Limb (tissue), 2 donors: ENCODE measurements around the gene RBM25.
"Not testable (repeated sequence)": the region's sequence is repeated elsewhere in the genome, so short reads cannot be mapped to it uniquely, and the experiment has no call there.

ENCODE experiments used
- DNase-seq, 2 donors: peaks; one replicate each; pipeline ENCODE4 v3.0.0-alpha.2; 2016; ENCODE audit errors: extremely low spot score in 2 of 2

Gene RBM25

GRCh38 chr14:73058224-73058921 is at the start of gene RBM25:
Gene RBM25 (plus strand): TSS chr14:73058534. CDS start chr14:73071642, 13,108 bp downstream.
- DNase-seq: peak; percentile 97 to 98

- DNase-seq: not testable (repeated sequence)
Observed at GRCh38 chr14:73011189-73011588, 47.1 kb upstream of the RBM25 start.

- no peak for DNase-seq
Observed at GRCh38 chr14:73014105-73014504, 44.2 kb upstream of the RBM25 start.

GRCh38 chr14:73015552-73015951 is 42.8 kb upstream of the RBM25 start:
- not testable (repeated sequence) for DNase-seq

GRCh38 chr14:73016011-73016410 is 42.3 kb upstream of the RBM25 start:
- DNase-seq: not testable (repeated sequence)

- DNase-seq: no peak
Observed at GRCh38 chr14:73022051-73022450, 36.3 kb upstream of the RBM25 start.

GRCh38 chr14:73025544-73025943 is 32.8 kb upstream of the RBM25 start:
- no peak for DNase-seq

- DNase-seq: no peak
Observed at GRCh38 chr14:73026243-73026844, 32.0 kb upstream of the RBM25 start.

GRCh38 chr14:73026845-73027542 is 31.3 kb upstream of the RBM25 start, which contains the start of gene ZFYVE1:
Gene ZFYVE1 (minus strand): TSS chr14:73027106. CDS start chr14:73024508, 2,598 bp downstream.
- peak; percentile 95 to 99 for DNase-seq

GRCh38 chr14:73027546-73027945 is 30.8 kb upstream of the RBM25 start:
- no peak for DNase-seq

- DNase-seq: no peak
Observed at GRCh38 chr14:73027984-73028383, 30.4 kb upstream of the RBM25 start.

- DNase-seq: not testable (repeated sequence)
Observed at GRCh38 chr14:73036706-73037450, 21.5 kb upstream of the RBM25 start.

GRCh38 chr14:73047808-73048207 is 10.5 kb upstream of the RBM25 start:
- DNase-seq: no peak

GRCh38 chr14:73049428-73049827 is 8.9 kb upstream of the RBM25 start:
- no peak for DNase-seq

- no peak for DNase-seq
Observed at GRCh38 chr14:73055251-73055650, 3.1 kb upstream of the RBM25 start.

GRCh38 chr14:73057944-73058223 is 450 bp upstream of the RBM25 start:
- DNase-seq: no peak

- DNase-seq: peak in 1 of 2 donors; percentile 13
Observed at GRCh38 chr14:73058922-73059673, 764 bp downstream of the RBM25 start.

GRCh38 chr14:73069585-73069984 is 11.3 kb downstream of the RBM25 start:
- DNase-seq: no peak

GRCh38 chr14:73091044-73091443 is 32.7 kb downstream of the RBM25 start:
- DNase-seq: no peak

GRCh38 chr14:73097421-73097820 is 39.1 kb downstream of the RBM25 start:
- no peak for DNase-seq

- DNase-seq: no peak
Observed at GRCh38 chr14:73100334-73100733, 42.0 kb downstream of the RBM25 start.
